PC-9 (cell line): ENCODE measurements around the gene GARNL3. TPM values are rescaled to one million over a fixed set of nuclear protein-coding genes. Genes with fewer than 3 reads are reported as not detected.

ENCODE experiments used
- BruUV-seq: library from RNA; stranded (reverse); fragments of 400-500 nt; replicated peaks from 2 replicates; lab custom pipeline; 2021; lab: Mats Ljungman, UMichigan
- CTCF ChIA-PET: fragments of 300-600 bp; sonication (Branson Sonifier 250); formaldehyde crosslinking; loops from one replicate; lab custom pipeline; 2022; ENCODE audit warnings: antibody characterized with exemption; lab: Charles Lee
- POLR2A ChIA-PET: fragments of 300-600 bp; sonication (Branson Sonifier 250); formaldehyde crosslinking; loops from one replicate; lab custom pipeline; 2022; ENCODE audit warnings: antibody characterized with exemption; ENCODE audit not compliant: unreplicated experiment; lab: Charles Lee
- DNase-seq, 2 experiments: peaks; one replicate each; pipeline versions ENCODE4 v3.0.0 to v3.0.0-alpha.2; 2015 to 2022; ENCODE audit warnings: mixed read lengths in 1 of 2
- H2AFZ ChIP-seq: fragments of 200-600 bp; sonication (generic); 2 replicates; pipeline ENCODE4 v1.8.1; 2017; ENCODE audit warnings: antibody characterized with exemption
- H3F3A ChIP-seq: fragments of 200-600 bp; sonication (generic); 2 replicates; pipeline ENCODE4 v1.8.1; 2017; ENCODE audit warnings: antibody characterized with exemption, mild to moderate bottlenecking, low read depth; ENCODE audit not compliant: insufficient read depth
- H3K27ac ChIP-seq: fragments of 200-600 bp; sonication (generic); 2 replicates; pipeline ENCODE4 v1.6.1; 2016; ENCODE audit warnings: mixed run types
- H3K27me3 ChIP-seq: fragments of 200-600 bp; sonication (generic); 2 replicates; pipeline ENCODE4 v1.6.1; 2016; ENCODE audit warnings: low read depth, mixed run types; ENCODE audit not compliant: insufficient read depth
- H3K36me3 ChIP-seq: fragments of 200-600 bp; sonication (generic); 2 replicates; pipeline ENCODE4 v1.6.1; 2016; ENCODE audit warnings: low read depth, mixed run types
- H3K4me1 ChIP-seq: fragments of 200-600 bp; sonication (generic); replicated peaks from 2 replicates; pipeline ENCODE4 v1.6.1; 2016; ENCODE audit warnings: mixed run types; ENCODE audit not compliant: insufficient read depth
- H3K4me2 ChIP-seq: fragments of 200-600 bp; sonication (generic); 2 replicates; pipeline ENCODE4 v1.6.1; 2017; ENCODE audit warnings: mixed run types
- H3K4me3 ChIP-seq: fragments of 200-600 bp; sonication (generic); 2 replicates; pipeline ENCODE4 v1.6.1; 2016; ENCODE audit warnings: mixed run types
- H3K79me2 ChIP-seq: fragments of 200-600 bp; sonication (generic); 2 replicates; pipeline ENCODE4 v1.6.1; 2017; ENCODE audit warnings: low read depth, mixed run types
- H3K9me2 ChIP-seq: fragments of 200-600 bp; sonication (generic); 2 replicates; pipeline ENCODE4 v1.8.1; 2017; ENCODE audit warnings: mild to moderate bottlenecking; ENCODE audit not compliant: insufficient read depth
- H3K9me3 ChIP-seq: fragments of 200-600 bp; sonication (generic); 2 replicates; pipeline ENCODE4 v1.8.1; 2016; ENCODE audit warnings: low read depth; ENCODE audit not compliant: insufficient read depth
- H4K20me1 ChIP-seq: fragments of 200-600 bp; sonication (generic); 2 replicates; pipeline ENCODE4 v1.8.1; 2017; ENCODE audit not compliant: insufficient read depth
- EZH2 ChIP-seq: fragments of 200-600 bp; sonication (generic); IDR thresholded peaks from 2 replicates; pipeline ENCODE4 v1.8.0; 2017; ENCODE audit warnings: antibody characterized with exemption, low read depth
- intact Hi-C: fragments of 100-400 bp; cut with micrococcal nuclease; formaldehyde crosslinking; loops from one replicate; pipeline ENCODE4 v1.10.0; 2022; ENCODE audit not compliant: unreplicated experiment
- total RNA-seq: library from RNA; stranded (reverse); gene quantifications from 2 replicates; pipeline ENCODE4 v1.2.3, GENCODE V29; 2021
- TF ChIP-seq, protein P1 (sequence below): fragments of 200-600 bp; sonication (generic); conservative IDR thresholded peaks from 2 replicates; pipeline ENCODE4 v1.6.1; 2017; ENCODE audit warnings: mixed run types, antibody characterized with exemption, mild to moderate bottlenecking, moderate library complexity

GARNL3 gene
- total RNA-seq, 1 experiment from 2014 or later: 10.8 TPM

- Histone ChIP-seq H3K4me3 (no peak overlapping the region), H3K4me1 (no peaks in the 10 kb centered on the region), H3K9me2 (no peaks in the 10 kb centered on the region), H4K20me1 (no peaks in the 10 kb centered on the region), H3F3A (no peaks in the 10 kb centered on the region), H3K27ac (no peak overlapping the region), H3K4me2 (no peak overlapping the region), H2AFZ (no peak overlapping the region), H3K9me3 (no peaks in the 10 kb centered on the region), H3K27me3 (no peaks in the 10 kb centered on the region), H3K79me2 (no peaks in the 10 kb centered on the region), H3K36me3 (no peaks in the 10 kb centered on the region)
- intact Hi-C loops: no loop called here
- CTCF ChIA-PET: no interaction called here
- no peak for DNase-seq
- TF ChIP-seq EZH2: no peak
- TF ChIP-seq, protein P1, sequence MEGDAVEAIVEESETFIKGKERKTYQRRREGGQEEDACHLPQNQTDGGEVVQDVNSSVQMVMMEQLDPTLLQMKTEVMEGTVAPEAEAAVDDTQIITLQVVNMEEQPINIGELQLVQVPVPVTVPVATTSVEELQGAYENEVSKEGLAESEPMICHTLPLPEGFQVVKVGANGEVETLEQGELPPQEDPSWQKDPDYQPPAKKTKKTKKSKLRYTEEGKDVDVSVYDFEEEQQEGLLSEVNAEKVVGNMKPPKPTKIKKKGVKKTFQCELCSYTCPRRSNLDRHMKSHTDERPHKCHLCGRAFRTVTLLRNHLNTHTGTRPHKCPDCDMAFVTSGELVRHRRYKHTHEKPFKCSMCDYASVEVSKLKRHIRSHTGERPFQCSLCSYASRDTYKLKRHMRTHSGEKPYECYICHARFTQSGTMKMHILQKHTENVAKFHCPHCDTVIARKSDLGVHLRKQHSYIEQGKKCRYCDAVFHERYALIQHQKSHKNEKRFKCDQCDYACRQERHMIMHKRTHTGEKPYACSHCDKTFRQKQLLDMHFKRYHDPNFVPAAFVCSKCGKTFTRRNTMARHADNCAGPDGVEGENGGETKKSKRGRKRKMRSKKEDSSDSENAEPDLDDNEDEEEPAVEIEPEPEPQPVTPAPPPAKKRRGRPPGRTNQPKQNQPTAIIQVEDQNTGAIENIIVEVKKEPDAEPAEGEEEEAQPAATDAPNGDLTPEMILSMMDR: no peak
- no TSS peak for BruUV-seq
- POLR2A ChIA-PET: interaction anchor here (0.5 kb wide), 1 partner anchor 238 kb away, joined by 4 read pairs; no protein-coding TSS in a partner anchor
Observed at GRCh38 chr9:127369428-127369827, 104.9 kb downstream of the GARNL3 start.

- Histone ChIP-seq H3K36me3 (no peaks in the 10 kb centered on the region), H4K20me1 (no peaks in the 10 kb centered on the region), H3K4me1 (no peaks in the 10 kb centered on the region), H3K9me2 (no peaks in the 10 kb centered on the region), H2AFZ (no peak overlapping the region), H3K4me2 (no peak overlapping the region), H3K27me3 (no peaks in the 10 kb centered on the region), H3K79me2 (no peaks in the 10 kb centered on the region), H3K27ac (no peak overlapping the region), H3K4me3 (no peak overlapping the region), H3K9me3 (no peaks in the 10 kb centered on the region), H3F3A (no peaks in the 10 kb centered on the region)
- CTCF ChIA-PET: no interaction called here
- no TSS peak for BruUV-seq
- DNase-seq: no peak
- intact Hi-C loops: no loop called here
- TF ChIP-seq, protein P1: no peak
- TF ChIP-seq EZH2: no peak
- POLR2A ChIA-PET: no interaction called here
Observed at GRCh38 chr9:127370147-127370579, 105.6 kb downstream of the GARNL3 start.

DNA sequence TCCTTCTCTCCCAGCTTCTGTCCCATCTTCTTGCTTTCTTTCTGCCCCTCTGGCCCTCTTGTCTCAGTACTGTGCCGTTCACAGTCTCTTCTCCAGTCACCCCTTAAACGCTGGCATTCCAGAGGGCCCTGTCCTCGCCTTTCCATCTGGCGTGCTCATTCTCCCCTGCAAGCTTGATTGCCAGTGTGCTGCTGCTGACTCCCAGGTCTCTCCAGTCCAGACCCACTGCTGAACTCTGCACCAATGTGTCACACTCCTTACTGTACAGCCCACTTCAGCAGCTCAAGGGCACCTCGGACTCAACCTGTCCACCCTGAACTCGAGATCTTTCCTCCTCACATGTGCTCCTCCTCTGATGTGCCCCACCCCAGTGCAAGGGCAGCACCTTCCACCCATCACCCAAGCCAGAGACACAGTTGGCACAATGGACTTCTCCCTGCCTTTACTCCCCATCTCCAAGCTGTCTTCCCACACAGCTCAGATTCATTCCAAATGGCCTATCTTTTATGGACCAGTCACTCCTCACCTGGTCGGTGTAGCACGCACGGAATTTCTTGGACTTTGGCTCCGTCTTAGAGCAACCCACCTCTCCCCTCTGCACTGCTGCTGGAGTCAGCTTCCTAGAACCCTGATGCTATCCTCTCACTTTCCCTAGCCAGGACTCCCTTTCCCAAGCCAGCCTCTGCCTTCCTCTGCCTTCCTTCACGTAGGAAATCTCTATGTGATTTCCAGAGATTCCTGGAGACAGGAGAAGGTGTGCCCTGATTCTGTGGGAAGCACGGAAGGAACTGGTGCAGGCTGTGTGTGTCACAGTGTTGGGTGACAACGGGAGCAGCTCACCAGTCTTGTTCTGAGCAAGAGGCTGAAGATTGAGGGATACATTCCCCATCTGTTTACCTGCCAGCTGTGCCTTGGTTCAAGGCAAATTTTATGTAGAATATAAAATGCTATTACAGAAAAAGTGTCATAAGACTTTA is 106.4 kb downstream of the GARNL3 start:
- no peak for DNase-seq
- ChIA-PET CTCF (interaction anchor here (0.6 kb wide), 1 partner anchor 237 kb away, joined by 3 read pairs; no protein-coding TSS in a partner anchor), POLR2A (no interaction called here)
- H3K36me3 ChIP-seq: no peaks in the 10 kb centered on the region
- H3K9me2 ChIP-seq: no peaks in the 10 kb centered on the region
- no peaks in the 10 kb centered on the region for H3F3A ChIP-seq
- no peak overlapping the region for H2AFZ ChIP-seq
- TF ChIP-seq, protein P1: no peak
- TF ChIP-seq EZH2: no peak
- H3K79me2 ChIP-seq: no peaks in the 10 kb centered on the region
- no peaks in the 10 kb centered on the region for H3K4me1 ChIP-seq
- H3K4me2 ChIP-seq: no peak overlapping the region
- BruUV-seq: no TSS peak
- no peak overlapping the region for H3K27ac ChIP-seq
- no peaks in the 10 kb centered on the region for H4K20me1 ChIP-seq
- no peaks in the 10 kb centered on the region for H3K27me3 ChIP-seq
- H3K4me3 ChIP-seq: no peak overlapping the region
- intact Hi-C loops: no loop called here
- H3K9me3 ChIP-seq: no peaks in the 10 kb centered on the region
